ENCODE results near the gene FNBP1.

The FNBP1 gene

DNA sequence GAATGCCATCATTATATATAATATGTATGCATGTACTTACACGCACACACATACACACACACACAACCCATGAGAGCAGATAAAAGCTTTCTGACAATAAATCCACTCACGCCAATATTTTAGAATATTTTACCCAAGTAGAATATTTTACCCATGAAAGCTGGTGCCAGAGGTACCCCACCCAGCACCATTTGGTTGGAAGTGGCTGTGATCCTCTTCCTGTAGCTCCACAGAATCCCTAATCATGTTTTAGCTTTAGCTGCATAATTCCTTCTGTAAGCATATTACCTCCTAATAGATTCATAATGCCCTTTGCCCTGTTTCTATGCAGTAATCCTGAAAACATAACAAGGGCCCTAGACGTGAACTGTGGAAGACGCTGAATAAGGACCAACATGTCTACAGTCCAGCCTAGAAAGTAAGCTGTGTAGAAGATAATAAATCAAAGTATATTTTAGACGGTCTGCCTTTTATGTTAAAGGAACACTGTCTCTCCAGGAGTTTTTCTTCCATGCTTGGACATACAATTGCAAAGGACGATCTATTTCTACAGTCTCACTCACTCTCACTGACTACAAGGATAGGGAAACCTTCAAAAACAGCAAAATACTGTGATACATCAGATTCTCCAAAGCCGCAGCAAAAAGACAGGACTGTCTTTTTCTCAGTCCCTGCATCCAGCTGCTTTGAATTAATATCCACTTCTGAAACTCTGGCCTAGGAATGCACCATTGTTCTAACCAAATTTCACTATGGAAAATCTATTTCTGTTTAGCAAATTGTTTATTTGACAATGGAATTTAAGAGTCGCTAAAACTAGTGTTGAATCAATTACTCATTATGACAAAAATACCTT is 109.6 kb downstream of the FNBP1 start:
- Histone ChIP-seq H4K20me1 (no peaks in the 10 kb centered on the region), H3K4me1 (peaks cover 12 to 60% (median 27%) of the 10 kb centered on the region in 10 experiments), H3K36me3 (peaks cover 0 to 48% (median 5%) of the 10 kb centered on the region in 11 experiments; a peak in 10 of 22 replicates), H3K4me2 (peak overlapping the region in 3 of 11 experiments; percentile 65 to 81 (median 71); a peak in 6 of 22 replicates), H3K27ac (no peak overlapping the region), H3K4me3 (no peak overlapping the region), H3K9me3 (replicated peaks in 1 of 11) (no peaks in the 10 kb centered on the region), H3K9ac (no peak overlapping the region), H3K27me3 (no peaks in the 10 kb centered on the region)
- TF ChIP-seq Cebpa-rat (IDR thresholded peaks at IDR 0.05), result no peak

GRCh38 chr9:129932303-129933151 is 110.5 kb downstream of the FNBP1 start:
- no peak overlapping the region for H3K4me3 ChIP-seq
- no peaks in the 10 kb centered on the region for H3K27me3 ChIP-seq
- no peaks in the 10 kb centered on the region for H4K20me1 ChIP-seq
- H3K9me3 ChIP-seq (replicated peaks in 1 of 11), result no peaks in the 10 kb centered on the region
- peaks cover 0 to 48% (median 5%) of the 10 kb centered on the region in 11 experiments; a peak in 10 of 22 replicates for H3K36me3 ChIP-seq
- no peak for TF ChIP-seq Cebpa-rat (IDR thresholded peaks at IDR 0.05)
- peak overlapping the region in 5 of 11 experiments; percentile 2 to 49 (median 31); a peak in 6 of 22 replicates for H3K27ac ChIP-seq
- H3K4me2 ChIP-seq, result peak overlapping the region; percentile 34 to 81 (median 51); a peak in 20 of 22 replicates
- H3K9ac ChIP-seq, result no peak overlapping the region
- peaks cover 12 to 60% (median 27%) of the 10 kb centered on the region in 10 experiments for H3K4me1 ChIP-seq

DNA sequence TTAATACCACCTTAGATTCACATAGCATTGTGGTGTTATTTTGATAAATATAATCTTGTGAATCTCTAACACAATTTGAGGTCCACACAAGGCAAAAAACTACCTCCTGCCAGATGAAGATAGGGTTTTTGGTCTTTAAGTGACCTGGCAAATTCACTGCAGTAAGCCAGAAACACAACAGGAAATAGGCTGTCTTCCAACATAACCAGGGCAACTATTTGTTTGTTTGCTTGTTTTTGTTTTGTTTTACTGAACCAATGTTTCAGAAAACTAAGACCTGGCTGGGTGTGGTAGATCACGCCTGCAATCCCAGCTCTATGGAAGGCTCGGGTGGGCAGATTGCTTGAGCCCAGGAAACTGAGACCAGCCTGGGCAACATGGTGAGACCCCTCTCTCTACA is 112.2 kb downstream of the FNBP1 start:
- peak overlapping the region in 3 of 11 experiments; percentile 27 to 61 (median 41); a peak in 4 of 22 replicates for H3K4me2 ChIP-seq
- no peak for TF ChIP-seq Cebpa-rat (IDR thresholded peaks at IDR 0.05)
- no peaks in the 10 kb centered on the region for H3K27me3 ChIP-seq
- peaks cover 12 to 54% (median 27%) of the 10 kb centered on the region in 10 experiments for H3K4me1 ChIP-seq
- H4K20me1 ChIP-seq, result no peaks in the 10 kb centered on the region
- no peak overlapping the region for H3K4me3 ChIP-seq
- H3K36me3 ChIP-seq, result peaks cover 0 to 52% (median 12%) of the 10 kb centered on the region in 11 experiments; a peak in 15 of 22 replicates
- H3K9me3 ChIP-seq (replicated peaks in 1 of 11), result no peaks in the 10 kb centered on the region
- H3K9ac ChIP-seq, result 0 out of 22 replicates have a peak overlapping the region, but pooled peaks of 1 of the 11 experiments have one; percentile 16
- peak overlapping the region in 3 of 11 experiments; percentile 0 to 54 (median 41); a peak in 4 of 22 replicates for H3K27ac ChIP-seq

DNA sequence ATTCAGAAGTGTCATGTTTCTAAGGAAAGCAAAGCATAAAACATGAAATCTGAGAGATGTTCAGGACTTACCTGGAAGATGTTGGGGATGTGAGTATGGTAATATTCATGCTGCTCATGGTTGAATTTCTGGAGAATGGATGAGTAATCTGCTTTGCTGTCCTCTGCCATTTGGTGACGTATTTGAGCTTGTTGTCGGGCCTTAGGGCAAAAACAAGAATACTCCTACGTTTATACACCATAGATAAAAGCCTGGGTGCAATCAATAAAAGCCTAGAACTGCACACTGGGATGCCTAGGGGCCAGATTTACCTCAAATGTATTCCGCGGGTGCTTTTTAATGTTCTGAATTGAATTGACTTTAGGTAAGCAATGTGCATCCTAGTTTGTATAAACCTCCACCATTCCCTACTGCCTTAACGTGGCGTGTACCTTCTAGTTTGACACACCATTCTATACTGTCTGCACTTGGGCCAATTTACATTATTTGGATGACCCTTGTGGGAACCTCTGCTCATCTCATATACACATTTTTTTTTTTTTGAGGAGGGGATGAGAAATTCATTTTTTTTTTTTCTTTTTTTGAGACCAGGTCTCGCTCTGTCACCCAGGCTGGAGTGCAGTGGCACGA is 113.4 kb downstream of the FNBP1 start:
- Histone ChIP-seq H3K4me1 (peaks cover 8 to 46% (median 20%) of the 10 kb centered on the region in 10 experiments), H3K4me3 (no peak overlapping the region), H4K20me1 (no peaks in the 10 kb centered on the region), H3K36me3 (peaks cover 0 to 60% (median 12%) of the 10 kb centered on the region in 11 experiments; a peak in 16 of 22 replicates), H3K9ac (no peak overlapping the region), H3K4me2 (no peak overlapping the region), H3K27ac (no peak overlapping the region), H3K27me3 (no peaks in the 10 kb centered on the region), H3K9me3 (replicated peaks in 1 of 11) (no peaks in the 10 kb centered on the region)
- no peak for TF ChIP-seq Cebpa-rat (IDR thresholded peaks at IDR 0.05)

DNA sequence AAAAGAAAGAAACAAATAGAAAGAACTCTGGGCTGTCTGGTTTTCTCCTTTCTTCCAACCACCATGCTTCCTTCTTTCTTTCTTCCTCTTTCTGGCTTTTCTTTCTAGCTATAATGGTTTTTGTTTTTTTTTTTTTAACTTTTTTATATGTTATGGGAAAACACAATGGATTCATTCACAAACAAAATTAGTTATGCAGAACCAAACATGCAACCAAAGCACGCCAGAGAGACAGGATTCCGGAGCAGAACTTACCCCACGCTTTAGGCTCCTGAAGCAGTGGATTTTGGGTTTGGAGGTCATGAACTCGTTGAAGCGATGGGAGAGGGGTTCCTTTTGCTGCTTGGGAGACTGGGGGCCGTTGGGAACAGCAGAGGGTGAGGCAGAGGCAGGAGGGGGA is 119.4 kb downstream of the FNBP1 start:
- no peak overlapping the region for H3K4me3 ChIP-seq
- H3K9me3 ChIP-seq (replicated peaks in 1 of 11), result no peaks in the 10 kb centered on the region
- peaks cover 4 to 62% (median 26%) of the 10 kb centered on the region in 10 experiments for H3K4me1 ChIP-seq
- no peaks in the 10 kb centered on the region for H3K27me3 ChIP-seq
- H3K27ac ChIP-seq, result peak overlapping the region in 4 of 11 experiments; percentile 11 to 44 (median 35); a peak in 7 of 22 replicates
- peaks cover 0 to 77% (median 19%) of the 10 kb centered on the region in 11 experiments; a peak in 16 of 22 replicates for H3K36me3 ChIP-seq
- no peak for TF ChIP-seq Cebpa-rat (IDR thresholded peaks at IDR 0.05)
- H4K20me1 ChIP-seq, result no peaks in the 10 kb centered on the region
- peak overlapping the region in 6 of 11 experiments; percentile 20 to 71 (median 60); a peak in 12 of 22 replicates for H3K4me2 ChIP-seq
- 0 out of 22 replicates have a peak overlapping the region, but pooled peaks of 1 of the 11 experiments have one; percentile 30 for H3K9ac ChIP-seq

DNA sequence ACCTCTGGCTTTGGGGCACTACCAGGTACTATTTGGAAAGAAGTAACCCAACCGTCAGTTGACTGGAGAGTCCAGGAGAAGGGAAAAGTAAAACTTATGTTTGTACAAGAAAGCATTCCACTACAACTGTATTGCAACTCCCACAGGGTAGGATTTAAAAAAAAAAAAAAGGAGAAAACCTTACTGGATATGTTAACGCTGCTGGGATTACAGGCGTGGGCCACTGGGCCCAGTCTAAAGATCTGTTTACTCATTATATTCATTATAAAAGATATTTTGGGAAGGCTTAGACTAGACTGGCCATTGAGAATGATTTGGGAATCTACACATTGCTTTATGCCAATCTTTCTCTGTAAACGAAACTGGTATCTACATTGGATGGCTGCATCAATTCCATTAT is 121.1 kb downstream of the FNBP1 start:
- H3K36me3 ChIP-seq, result peaks cover 0 to 72% (median 19%) of the 10 kb centered on the region in 11 experiments; a peak in 16 of 22 replicates
- no peak overlapping the region for H3K9ac ChIP-seq
- peaks cover 9 to 73% (median 31%) of the 10 kb centered on the region in 10 experiments for H3K4me1 ChIP-seq
- peak overlapping the region in 2 of 11 experiments; percentile 73 to 89; a peak in 3 of 22 replicates for H3K4me2 ChIP-seq
- H4K20me1 ChIP-seq, result no peaks in the 10 kb centered on the region
- H3K9me3 ChIP-seq (replicated peaks in 1 of 11), result no peaks in the 10 kb centered on the region
- H3K4me3 ChIP-seq, result no peak overlapping the region
- no peak overlapping the region for H3K27ac ChIP-seq
- no peaks in the 10 kb centered on the region for H3K27me3 ChIP-seq
- TF ChIP-seq Cebpa-rat (IDR thresholded peaks at IDR 0.05), result no peak

GRCh38 chr9:129919841-129920240 is 123.1 kb downstream of the FNBP1 start:
- Histone ChIP-seq H3K27me3 (no peaks in the 10 kb centered on the region), H3K36me3 (peaks cover 0 to 71% (median 9%) of the 10 kb centered on the region in 11 experiments; a peak in 12 of 22 replicates), H3K4me2 (peak overlapping the region in 6 of 11 experiments; percentile 23 to 89 (median 53); a peak in 10 of 22 replicates), H3K4me1 (peaks cover 9 to 72% (median 31%) of the 10 kb centered on the region in 10 experiments), H3K4me3 (no peak overlapping the region), H3K27ac (peak overlapping the region in 3 of 11 experiments; percentile 34 to 56 (median 40); a peak in 4 of 22 replicates), H3K9me3 (replicated peaks in 1 of 11) (no peaks in the 10 kb centered on the region), H3K9ac (peak overlapping the region in 1 of 11 experiments; percentile 56; a peak in 1 of 22 replicates), H4K20me1 (no peaks in the 10 kb centered on the region; a peak in 1 of 22 replicates)
- TF ChIP-seq Cebpa-rat (IDR thresholded peaks at IDR 0.05), result no peak

DNA sequence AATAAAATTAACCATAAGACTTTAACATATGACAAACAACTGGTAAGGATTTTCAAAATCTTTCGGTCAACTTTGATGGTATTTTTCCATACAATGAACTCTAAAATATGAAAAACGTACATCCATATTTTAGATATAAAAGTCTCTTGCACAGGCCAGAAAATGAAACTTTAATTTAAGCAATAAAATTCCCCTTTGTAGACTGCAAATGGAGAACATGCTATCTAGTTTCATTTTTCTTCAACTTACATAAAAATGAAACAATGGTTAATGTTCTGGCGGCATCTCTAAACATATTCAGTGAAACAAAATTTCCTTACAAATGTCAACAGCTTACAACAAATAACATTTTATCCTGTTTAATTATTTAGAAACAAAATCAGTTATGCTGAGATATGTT is 123.7 kb downstream of the FNBP1 start:
- Histone ChIP-seq H3K27ac (peak overlapping the region in 3 of 11 experiments; percentile 30 to 40 (median 34); a peak in 5 of 22 replicates), H3K9me3 (replicated peaks in 1 of 11) (no peaks in the 10 kb centered on the region), H3K4me3 (0 out of 20 replicates have a peak overlapping the region, but pooled peaks of 1 of the 10 experiments have one; percentile 1), H3K27me3 (no peaks in the 10 kb centered on the region), H4K20me1 (no peaks in the 10 kb centered on the region; a peak in 1 of 22 replicates), H3K36me3 (peaks cover 0 to 66% (median 5%) of the 10 kb centered on the region in 11 experiments; a peak in 11 of 22 replicates), H3K4me2 (peak overlapping the region in 7 of 11 experiments; percentile 37 to 89 (median 65); a peak in 11 of 22 replicates), H3K9ac (peak overlapping the region in 2 of 11 experiments; percentile 14 to 56; a peak in 2 of 22 replicates), H3K4me1 (peaks cover 9 to 67% (median 31%) of the 10 kb centered on the region in 10 experiments)
- no peak for TF ChIP-seq Cebpa-rat (IDR thresholded peaks at IDR 0.05)

Data from BLaER1 treated with 17β-estradiol and CSF1 and Interleukin-3, amounts not matched to agents 10 nM and 100 nM (cell line).